GM21723 (cell line): ENCODE measurements around the gene THRB.

Experiments used
- ATAC-seq: cut with Tn5 transposase; IDR thresholded peaks from one replicate; pipeline ENCODE4 v1.9.1; 2021; ENCODE audit warnings: mild to moderate bottlenecking, moderate library complexity; ENCODE audit not compliant: unreplicated experiment

The THRB gene

GRCh38 chr3:24490151-24490550, 4.5 kb downstream of the THRB start:
- ATAC-seq: no peak

DNA sequence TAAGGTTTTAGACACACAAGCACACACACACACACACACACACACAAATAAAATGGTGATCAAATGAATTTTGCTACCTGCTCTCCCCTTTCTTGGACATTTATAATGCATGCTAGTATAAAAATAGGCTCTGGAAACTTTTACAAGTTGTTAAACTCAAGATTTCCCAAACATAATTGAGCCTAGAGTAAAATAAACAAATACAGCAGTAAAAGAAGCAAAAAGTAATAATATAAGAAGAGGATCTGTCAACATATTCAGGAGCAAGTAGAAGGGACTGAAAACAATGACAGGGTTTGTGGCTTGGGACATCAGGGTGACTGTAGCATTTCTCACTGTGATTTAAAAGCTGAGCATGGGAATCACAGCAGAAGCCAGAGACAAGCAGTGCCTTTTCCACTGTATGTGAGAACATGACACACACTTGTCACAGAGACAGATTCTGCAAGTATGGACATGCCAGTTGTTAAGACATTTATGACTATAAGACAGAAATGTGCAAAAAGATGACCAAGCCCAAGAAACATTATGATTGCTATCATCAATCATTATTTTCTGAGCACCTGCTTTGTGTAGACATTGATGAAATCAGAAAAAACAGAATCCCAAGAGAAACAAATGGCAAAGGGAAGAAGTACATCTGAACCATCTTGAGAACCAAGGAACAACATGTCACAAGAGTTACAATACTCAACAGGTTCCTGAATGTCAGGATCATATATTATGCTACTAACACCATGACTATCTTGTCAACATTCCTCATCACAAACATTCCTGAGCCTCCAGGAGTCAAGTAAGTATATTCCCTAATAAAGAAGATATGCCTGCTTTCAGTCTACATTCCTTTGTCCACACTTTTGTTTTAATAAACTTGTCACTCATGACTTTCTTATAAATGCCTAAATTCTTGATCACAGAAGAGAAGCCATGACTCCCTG, 7.1 kb downstream of the THRB start:
- no peak for ATAC-seq

DNA sequence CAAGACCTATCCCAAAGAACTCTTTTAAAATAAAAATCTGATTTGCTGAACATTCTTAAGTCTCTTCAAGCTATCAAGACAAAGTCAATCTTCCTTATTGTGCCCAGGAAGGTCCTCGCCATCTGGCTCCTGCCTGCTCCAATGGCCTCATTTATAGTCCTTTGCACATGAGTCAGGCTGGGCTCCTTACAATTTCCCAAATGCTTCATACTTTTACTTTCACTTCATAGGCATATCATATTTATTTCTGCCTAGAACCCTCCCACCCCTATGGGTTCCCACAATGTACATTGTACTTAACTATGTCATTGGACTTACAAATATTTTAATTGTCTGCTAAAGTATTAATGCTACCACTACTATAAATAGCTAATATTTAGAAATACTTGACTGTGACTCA, 9.1 kb downstream of the THRB start:
- no peak for ATAC-seq

DNA sequence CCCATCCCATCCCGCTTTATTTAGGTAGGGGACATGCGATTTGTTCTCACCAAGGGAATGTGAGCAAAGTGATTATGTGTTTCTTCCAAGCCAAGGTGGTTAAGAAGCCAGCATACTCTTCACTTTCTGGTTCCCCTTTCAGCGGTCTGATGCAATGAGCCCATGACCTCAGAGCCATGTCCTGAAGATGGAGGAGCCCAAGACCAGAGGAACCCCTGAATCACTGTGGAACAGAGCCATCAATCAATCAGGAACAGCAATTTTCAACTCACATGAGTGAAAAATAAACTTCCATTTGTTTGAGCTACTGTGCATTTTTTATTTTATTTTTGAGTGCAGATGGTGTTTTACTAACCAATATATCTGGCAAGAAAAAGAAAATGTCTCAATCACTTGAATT, 10.8 kb downstream of the THRB start:
- no peak for ATAC-seq

- ATAC-seq: no peak
These were observed 12.4 kb downstream of the THRB start for GRCh38 chr3:24482096-24482705.

GRCh38 chr3:24481193-24481592, 13.5 kb downstream of the THRB start:
- no peak for ATAC-seq

DNA sequence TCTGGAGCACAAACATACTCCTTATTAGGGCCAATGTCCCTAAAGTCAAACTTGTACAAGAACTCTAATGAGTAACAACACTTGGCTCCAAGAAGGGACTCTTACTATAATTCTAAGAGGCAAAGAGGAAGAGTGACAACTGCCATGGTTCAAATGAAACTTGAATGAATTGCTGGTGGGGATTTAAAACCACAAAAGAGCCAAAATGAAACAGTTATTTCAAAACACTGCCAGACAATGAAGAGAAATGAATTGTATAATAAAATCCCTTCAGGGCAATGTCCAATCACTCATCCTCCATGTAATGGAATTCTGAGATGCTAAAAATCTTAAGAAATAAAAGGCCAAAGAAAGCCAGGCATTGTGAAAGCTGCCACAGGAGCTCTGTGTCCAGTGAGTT, 14.2 kb downstream of the THRB start:
- ATAC-seq: no peak

- ATAC-seq: no peak
These were observed 14.8 kb downstream of the THRB start for GRCh38 chr3:24479816-24480215.

DNA sequence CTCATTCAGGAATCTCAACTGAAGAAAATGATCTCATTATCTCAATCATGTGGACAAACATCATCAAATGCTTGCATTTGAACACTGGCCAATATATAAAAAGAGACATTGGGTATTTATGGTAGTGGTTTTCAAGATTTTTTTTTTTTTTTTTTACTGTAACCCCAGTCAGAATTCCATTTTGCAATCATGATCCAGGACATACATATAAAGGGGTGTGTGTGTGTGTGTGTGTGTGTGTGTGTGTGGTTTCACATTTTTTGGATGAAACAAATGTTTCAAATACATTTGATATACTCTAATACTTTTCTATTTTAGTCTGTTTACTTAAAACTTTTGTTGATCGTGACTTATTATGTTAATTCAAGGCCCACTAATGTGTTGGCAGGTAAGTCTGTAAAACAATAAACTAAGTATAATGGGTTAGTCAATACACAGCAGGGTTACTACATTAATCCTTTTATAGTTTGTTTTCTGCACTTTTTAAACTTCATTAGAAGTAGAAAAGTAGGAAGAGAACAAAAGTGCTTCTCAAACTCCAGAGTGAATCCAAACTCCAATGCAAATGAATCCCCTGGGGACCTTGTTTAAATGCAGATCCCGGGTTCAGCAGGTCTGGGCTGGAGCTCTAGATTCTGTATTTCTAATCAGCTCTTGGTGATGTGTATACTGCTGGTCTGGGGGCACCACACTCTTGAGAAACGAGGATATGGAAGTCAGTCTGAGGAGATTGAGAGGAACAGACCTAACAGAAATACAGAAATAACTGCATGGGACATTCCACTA, 17.6 kb downstream of the THRB start:
- ATAC-seq: no peak

- no peak for ATAC-seq
These were observed 18.7 kb downstream of the THRB start for GRCh38 chr3:24475925-24476324.

GRCh38 chr3:24474862-24475261, 19.8 kb downstream of the THRB start:
- no peak for ATAC-seq

DNA sequence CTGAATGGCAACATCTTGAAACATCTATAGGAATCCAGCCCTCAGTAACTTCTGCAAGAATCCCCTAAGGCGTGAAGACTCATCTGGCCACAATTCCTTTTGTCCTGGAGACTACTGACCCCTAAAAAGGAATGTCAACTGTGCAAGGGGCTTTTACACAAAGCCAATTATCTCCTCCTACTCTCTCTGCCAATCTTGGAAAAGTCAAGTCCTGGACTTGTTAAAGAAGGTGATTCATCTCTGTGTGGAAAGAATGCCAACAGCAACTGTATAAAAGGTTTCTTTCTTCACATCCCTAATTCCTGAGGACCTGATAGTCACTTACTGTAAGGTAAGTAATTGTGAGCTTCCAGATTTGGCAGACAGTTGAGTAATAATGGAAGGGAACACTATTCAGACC, 22.3 kb downstream of the THRB start:
- ATAC-seq: no peak

GRCh38 chr3:24471486-24471885, 23.2 kb downstream of the THRB start:
- no peak for ATAC-seq

DNA sequence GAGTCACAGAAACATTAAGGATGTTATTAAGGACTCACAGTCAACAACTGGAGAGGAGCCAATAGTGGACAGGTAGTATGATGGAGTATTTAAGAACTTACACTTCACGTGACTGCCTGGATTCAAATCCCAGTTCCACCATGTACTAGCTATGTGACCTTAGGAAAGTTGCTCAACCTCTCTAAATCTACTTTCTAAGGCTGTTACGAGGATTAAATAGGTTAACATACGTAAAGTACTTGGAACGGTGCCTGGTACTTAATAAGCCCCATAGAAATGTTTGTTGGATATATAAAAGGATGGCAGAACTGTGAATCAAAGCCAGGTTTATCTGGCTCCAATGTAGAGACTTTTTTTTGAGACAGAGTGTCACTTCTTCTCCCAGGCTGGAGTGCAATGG, 24.4 kb downstream of the THRB start:
- no peak for ATAC-seq

- ATAC-seq: no peak
These were observed 30.3 kb downstream of the THRB start for GRCh38 chr3:24464389-24464788.

DNA sequence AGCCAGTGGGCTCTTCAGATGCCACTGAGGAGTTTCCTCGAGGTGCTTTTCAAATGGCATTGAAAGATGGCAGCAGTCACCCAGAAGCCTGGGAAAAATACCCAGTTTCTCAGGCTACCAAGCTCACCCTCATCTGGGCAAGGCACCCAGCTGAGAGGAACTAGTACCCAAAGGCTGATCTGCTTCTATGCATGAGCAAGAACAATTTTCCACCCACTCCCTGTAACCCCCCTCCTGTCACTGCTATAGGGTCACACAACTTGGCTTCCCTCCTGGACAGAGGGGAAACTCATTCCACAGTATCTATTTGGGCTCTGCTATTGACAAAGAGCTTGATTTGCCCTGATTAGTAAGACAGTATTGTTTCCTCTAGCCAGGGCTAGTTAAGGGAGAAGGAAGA, 31.9 kb downstream of the THRB start:
- no peak for ATAC-seq

DNA sequence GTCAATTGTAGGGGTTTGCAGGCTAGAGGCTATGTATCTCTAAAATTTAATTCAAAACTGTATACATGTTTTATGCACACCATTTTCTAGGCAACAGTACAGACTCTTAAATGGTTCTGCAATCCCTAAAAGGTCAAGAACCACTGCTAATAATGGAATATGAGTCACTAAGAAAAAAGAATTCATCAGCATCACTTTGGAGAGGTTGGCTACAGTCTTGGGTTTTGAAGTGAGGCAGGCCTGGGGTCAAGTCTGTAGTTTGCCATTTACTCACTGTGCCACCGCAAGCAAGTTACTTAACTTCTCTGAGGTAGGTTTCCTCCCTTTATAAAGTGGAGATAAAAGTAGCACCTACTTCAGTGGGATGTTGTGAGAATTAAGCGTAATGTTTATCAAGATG, 33.7 kb downstream of the THRB start:
- no peak for ATAC-seq

GRCh38 chr3:24457719-24458118, 36.9 kb downstream of the THRB start:
- no peak for ATAC-seq

GRCh38 chr3:24454856-24455255, 39.8 kb downstream of the THRB start:
- ATAC-seq: no peak

DNA sequence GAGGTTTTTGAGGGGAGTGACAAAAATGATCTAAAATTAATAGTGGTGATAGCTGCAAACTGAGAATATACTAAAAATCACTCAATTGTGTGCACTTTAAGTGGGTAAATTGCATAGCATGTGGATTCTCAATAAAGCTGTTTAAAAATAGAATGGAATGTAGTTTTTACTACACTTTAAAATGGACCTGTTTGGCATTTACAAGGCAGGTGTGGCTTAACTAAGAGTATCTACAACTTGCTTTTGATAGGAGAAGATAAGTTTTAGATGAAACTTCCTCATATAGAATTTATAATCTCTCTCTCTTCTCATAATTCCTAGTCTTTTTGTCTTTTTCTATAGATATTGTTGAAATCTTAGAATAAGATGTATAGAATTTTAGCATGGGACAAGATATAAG, 40.3 kb downstream of the THRB start:
- no peak for ATAC-seq

DNA sequence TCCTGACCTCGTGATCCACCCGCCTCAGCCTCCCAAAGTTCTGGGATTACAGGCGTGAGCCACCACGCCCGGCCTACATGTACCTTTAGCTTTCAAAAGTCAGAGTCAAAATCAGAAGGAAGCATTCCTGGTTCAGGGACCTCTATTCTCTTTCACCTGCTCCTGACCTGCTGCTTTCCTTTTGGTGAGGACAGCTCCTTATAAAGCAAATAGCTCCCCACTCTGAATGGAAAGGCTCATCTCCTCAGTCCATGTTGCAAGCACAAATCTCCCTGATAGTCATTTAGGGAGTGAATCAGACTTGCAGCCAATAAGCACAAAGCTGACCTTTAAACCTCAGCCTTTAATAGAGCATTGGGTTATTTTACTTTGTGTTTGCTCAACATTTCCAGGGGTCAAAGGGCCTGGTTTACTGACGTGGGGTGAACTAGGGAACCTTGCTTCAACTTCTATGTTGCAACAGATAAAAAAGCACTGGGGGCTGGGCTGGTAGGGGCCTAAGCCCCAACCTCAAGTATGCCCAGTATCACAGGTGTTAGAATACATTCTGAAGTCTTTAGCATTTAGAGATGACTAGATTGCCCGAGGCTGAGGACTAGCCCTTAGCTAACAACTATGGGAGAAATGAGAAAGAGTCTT, 43.1 kb downstream of the THRB start:
- ATAC-seq: no peak
